CD14-positive monocyte (primary cell): ENCODE results near the gene IFI27L2. TPM values are rescaled to one million over a fixed set of nuclear protein-coding genes. Genes with fewer than 3 reads are reported as not detected.

Source experiments
- DNase-seq, 3 donors: peaks; one replicate each; pipeline ENCODE4 v3.0.0-alpha.2; 2011 to 2022
- H2AFZ ChIP-seq: 2 replicates; pipeline ENCODE4 v1.6.0; 2012; ENCODE audit warnings: mild to moderate bottlenecking, low read depth, low read length, inconsistent platforms; ENCODE audit not compliant: insufficient read depth, poor library complexity, severe bottlenecking
- H3K27ac ChIP-seq, 2 donors: 1 replicate in 1 of 2; 2 replicates in 1 of 2; pipeline ENCODE4 v1.5.1; 2012 to 2013; ENCODE audit warnings: low read length in 2 of 2, control low read depth in 1 of 2, inconsistent platforms in 1 of 2, low read depth in 1 of 2, mild to moderate bottlenecking in 1 of 2
- H3K27me3 ChIP-seq, 2 donors: one replicate each; pipeline versions ENCODE4 v1.6.0 to v1.6.1; 2011 to 2013; ENCODE audit warnings: low read length in 2 of 2; ENCODE audit not compliant: control insufficient read depth in 2 of 2, insufficient read depth in 2 of 2
- H3K36me3 ChIP-seq, 2 donors: replicated peaks in 1 of 2; 1 replicate in 1 of 2; 2 replicates in 1 of 2; pipeline versions ENCODE4 v1.5.1 to v1.6.1; 2012 to 2013; ENCODE audit warnings: low read length in 2 of 2, control low read depth in 1 of 2, inconsistent platforms in 1 of 2, mild to moderate bottlenecking in 1 of 2; ENCODE audit not compliant: insufficient read depth in 2 of 2, control insufficient read depth in 1 of 2
- H3K4me1 ChIP-seq, 2 donors: 1 replicate in 1 of 2; 2 replicates in 1 of 2; pipeline versions ENCODE4 v1.5.1 to v1.6.1; 2012 to 2013; ENCODE audit warnings: low read length in 2 of 2, control low read depth in 1 of 2, inconsistent platforms in 1 of 2, mild to moderate bottlenecking in 1 of 2, moderate library complexity in 1 of 2; ENCODE audit not compliant: insufficient read depth in 2 of 2, control insufficient read depth in 1 of 2
- H3K4me2 ChIP-seq: replicated peaks from 2 replicates; pipeline ENCODE3; 2012; ENCODE audit warnings: low read length, moderate library complexity, mild to moderate bottlenecking; ENCODE audit not compliant: poor library complexity, severe bottlenecking; ENCODE audit errors: extremely low read depth
- H3K4me3 ChIP-seq, 3 experiments: fragments of 200-600 bp in 1 of 3; sonication (generic) in 1 of 3; replicated peaks in 1 of 3; 1 replicate in 2 of 3; 2 replicates in 1 of 3; pipeline ENCODE4 v1.5.1; 2011 to 2013; ENCODE audit warnings: low read length in 3 of 3, mild to moderate bottlenecking in 3 of 3, control low read depth in 2 of 3, low read depth in 2 of 3, inconsistent platforms in 1 of 3, moderate library complexity in 1 of 3
- H3K79me2 ChIP-seq: 2 replicates; pipeline ENCODE4 v1.6.0; 2012; ENCODE audit warnings: mild to moderate bottlenecking, control low read depth, inconsistent platforms, low read length, moderate library complexity; ENCODE audit not compliant: insufficient read depth
- H3K9ac ChIP-seq: 2 replicates; pipeline ENCODE4 v1.6.0; 2017; ENCODE audit warnings: low read length, mild to moderate bottlenecking; ENCODE audit not compliant: insufficient read depth, poor library complexity, severe bottlenecking
- H3K9me3 ChIP-seq, 2 donors: replicated peaks in 1 of 2; 1 replicate in 1 of 2; 2 replicates in 1 of 2; pipeline versions ENCODE4 v1.5.1 to v1.6.1; 2012 to 2013; ENCODE audit warnings: low read length in 2 of 2, control low read depth in 1 of 2; ENCODE audit not compliant: control insufficient read depth in 1 of 2, insufficient read depth in 1 of 2
- H4K20me1 ChIP-seq: 2 replicates; pipeline ENCODE4 v1.6.0; 2012; ENCODE audit warnings: mild to moderate bottlenecking, low read length, control low read depth, moderate library complexity; ENCODE audit not compliant: insufficient read depth
- H3K27ac Mint-ChIP-seq, 7 donors: one replicate each; pipeline ENCODE4 v1.8.0; 2020; ENCODE audit warnings: mild to moderate bottlenecking in 7 of 7, mixed read lengths in 7 of 7, moderate library complexity in 6 of 7, inconsistent platforms in 2 of 7
- H3K27me3 Mint-ChIP-seq, 3 donors: one replicate each; pipeline ENCODE4 v1.8.0; 2021 to 2022; ENCODE audit warnings: low read depth in 3 of 3, mild to moderate bottlenecking in 3 of 3, mixed read lengths in 3 of 3, moderate library complexity in 3 of 3, inconsistent platforms in 1 of 3
- H3K36me3 Mint-ChIP-seq, 2 donors: one replicate each; pipeline ENCODE4 v1.8.0; 2020; ENCODE audit warnings: mixed read lengths in 2 of 2, inconsistent platforms in 1 of 2, mild to moderate bottlenecking in 1 of 2
- H3K4me1 Mint-ChIP-seq: one replicate; pipeline ENCODE4 v1.8.0; 2020; ENCODE audit warnings: mild to moderate bottlenecking, mixed read lengths
- H3K4me3 Mint-ChIP-seq, 2 donors: one replicate each; pipeline ENCODE4 v1.8.0; 2020; ENCODE audit warnings: mild to moderate bottlenecking in 2 of 2, mixed read lengths in 2 of 2, moderate library complexity in 1 of 2
- H3K9me3 Mint-ChIP-seq, 7 donors: one replicate each; pipeline ENCODE4 v1.8.0; 2020 to 2022; ENCODE audit warnings: mixed read lengths in 7 of 7, mild to moderate bottlenecking in 6 of 7, moderate library complexity in 6 of 7, inconsistent platforms in 2 of 7
- WGBS: methylation state at CpG from one replicate; pipeline ENCODE4 v1.1.5; 2013; ENCODE audit warnings: missing lambda C conversion rate; ENCODE audit not compliant: insufficient coverage; 5-methylcytosine and 5-hydroxymethylcytosine counted together
- intact Hi-C, 2 donors: fragments of 100-400 bp; cut with micrococcal nuclease; formaldehyde crosslinking; loops; one replicate each; pipeline versions ENCODE4 v1.15.0 to v1.15.1; 2023
- polyA plus RNA-seq, 3 donors: library from polyadenylated mRNA; depleted of rRNA in 1 of 3; unstranded in 2 of 3; stranded (reverse) in 1 of 3; fragments of 300-500 nt in 2 of 3; fragments of >200 nt in 1 of 3; fragmentation: Illumina TruSeq in 2 of 3; gene quantifications; 1 replicate in 2 of 3; 2 replicates in 1 of 3; pipeline ENCODE4 v1.2.3, GENCODE V29; 2012 to 2021
- TF ChIP-seq, protein P1 (sequence below): fragments of 200-600 bp; IDR thresholded peaks from one replicate; pipeline ENCODE4 v1.8.0; 2022; ENCODE audit warnings: antibody characterized with exemption, mild to moderate bottlenecking

IFI27L2 gene
- polyA plus RNA-seq, 3 donors, result 55.4 to 156 (median 96.1) TPM

DNA sequence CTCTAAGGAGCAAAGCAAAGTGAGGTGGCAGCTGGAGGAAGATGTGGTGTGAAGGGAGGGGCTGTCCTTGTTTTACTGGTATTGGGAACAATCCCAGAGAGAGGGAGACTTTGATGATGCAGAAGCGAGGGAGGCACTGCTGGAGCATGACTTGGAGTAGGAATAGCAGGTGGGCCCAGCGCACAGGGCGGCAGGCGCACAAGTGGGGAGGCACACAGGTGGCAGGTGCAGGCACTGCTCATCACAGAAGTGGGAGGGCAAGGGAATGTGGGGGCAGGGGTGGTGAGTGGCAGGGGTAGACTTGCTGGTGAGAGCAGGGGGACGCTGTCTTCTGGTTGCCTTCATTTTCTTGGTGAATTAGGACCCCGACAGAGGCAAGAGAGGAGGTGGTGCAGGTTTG, 30.4 kb downstream of the IFI27L2 start:
- no peaks in the 10 kb centered on the region for H3K9me3 ChIP-seq
- 83% methylated on average over 6 of the region's 6 CpGs for WGBS
- H3K4me3 ChIP-seq, result no peak overlapping the region
- H3K27ac ChIP-seq, result no peak overlapping the region
- intact Hi-C loops, result no loop called here
- H3K4me3 Mint-ChIP-seq, result no peak overlapping the region
- H3K9ac ChIP-seq, result no peak overlapping the region
- no peak for DNase-seq
- H3K36me3 Mint-ChIP-seq, result peaks cover 0 to 15% of the 10 kb centered on the region in 2 donors
- no peaks in the 10 kb centered on the region for H3K9me3 Mint-ChIP-seq
- peaks cover 16% of the 10 kb centered on the region for H3K4me1 Mint-ChIP-seq
- no peak overlapping the region for H2AFZ ChIP-seq
- H3K4me2 ChIP-seq, result no peak overlapping the region
- H4K20me1 ChIP-seq, result no peaks in the 10 kb centered on the region
- H3K4me1 ChIP-seq, result peaks cover 6 to 10% of the 10 kb centered on the region in 2 donors
- H3K36me3 ChIP-seq, result no peaks in the 10 kb centered on the region
- no peak overlapping the region for H3K27ac Mint-ChIP-seq
- TF ChIP-seq, protein P1, sequence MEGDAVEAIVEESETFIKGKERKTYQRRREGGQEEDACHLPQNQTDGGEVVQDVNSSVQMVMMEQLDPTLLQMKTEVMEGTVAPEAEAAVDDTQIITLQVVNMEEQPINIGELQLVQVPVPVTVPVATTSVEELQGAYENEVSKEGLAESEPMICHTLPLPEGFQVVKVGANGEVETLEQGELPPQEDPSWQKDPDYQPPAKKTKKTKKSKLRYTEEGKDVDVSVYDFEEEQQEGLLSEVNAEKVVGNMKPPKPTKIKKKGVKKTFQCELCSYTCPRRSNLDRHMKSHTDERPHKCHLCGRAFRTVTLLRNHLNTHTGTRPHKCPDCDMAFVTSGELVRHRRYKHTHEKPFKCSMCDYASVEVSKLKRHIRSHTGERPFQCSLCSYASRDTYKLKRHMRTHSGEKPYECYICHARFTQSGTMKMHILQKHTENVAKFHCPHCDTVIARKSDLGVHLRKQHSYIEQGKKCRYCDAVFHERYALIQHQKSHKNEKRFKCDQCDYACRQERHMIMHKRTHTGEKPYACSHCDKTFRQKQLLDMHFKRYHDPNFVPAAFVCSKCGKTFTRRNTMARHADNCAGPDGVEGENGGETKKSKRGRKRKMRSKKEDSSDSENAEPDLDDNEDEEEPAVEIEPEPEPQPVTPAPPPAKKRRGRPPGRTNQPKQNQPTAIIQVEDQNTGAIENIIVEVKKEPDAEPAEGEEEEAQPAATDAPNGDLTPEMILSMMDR, result no peak
- H3K79me2 ChIP-seq, result no peaks in the 10 kb centered on the region
- no peaks in the 10 kb centered on the region for H3K27me3 ChIP-seq
- peaks cover 0 to 1% (median 0%) of the 10 kb centered on the region in 3 donors for H3K27me3 Mint-ChIP-seq

DNA sequence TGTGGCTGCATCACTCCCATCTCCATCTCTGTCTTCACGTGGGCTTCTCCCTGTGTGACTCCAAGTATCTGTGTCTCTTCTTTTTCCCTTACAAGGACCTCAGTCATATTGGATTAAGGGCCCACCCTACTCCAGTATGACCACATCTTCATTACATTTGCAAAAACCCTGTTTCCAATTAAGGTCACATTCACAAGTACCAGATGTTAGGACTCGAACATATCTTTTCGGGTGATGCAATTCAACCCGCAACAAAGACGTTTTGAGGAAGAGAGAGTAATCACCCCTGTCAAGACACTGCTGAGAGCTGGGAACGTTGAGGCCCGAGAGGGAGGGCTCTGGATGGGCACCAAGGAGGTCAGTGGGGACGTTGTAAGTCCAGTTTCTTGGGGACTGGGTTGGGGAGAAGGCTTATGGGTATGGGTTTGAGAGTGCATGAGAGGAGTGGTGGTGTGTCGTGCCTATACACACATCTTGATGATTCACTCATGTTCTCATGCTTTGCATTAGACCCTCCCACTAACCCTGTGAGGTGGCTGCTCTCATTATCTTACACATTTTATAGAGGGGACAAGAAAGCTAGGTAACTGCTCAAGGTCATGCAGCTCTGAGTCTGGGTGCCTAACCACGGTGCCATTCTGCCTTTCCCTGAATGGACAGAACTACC, 30.9 kb downstream of the IFI27L2 start:
- intact Hi-C loops, result no loop called here
- WGBS, result 56% methylated on average over 2 of the region's 10 CpGs
- TF ChIP-seq, protein P1, result no peak
- Histone ChIP-seq H2AFZ (peak overlapping the region; percentile 37), H3K4me3 (no peak overlapping the region), H3K4me2 (no peak overlapping the region), H3K9ac (no peak overlapping the region), H3K4me1 (peaks cover 6 to 10% of the 10 kb centered on the region in 2 donors), H4K20me1 (no peaks in the 10 kb centered on the region), H3K36me3 (no peaks in the 10 kb centered on the region), H3K79me2 (no peaks in the 10 kb centered on the region), H3K9me3 (no peaks in the 10 kb centered on the region), H3K27me3 (no peaks in the 10 kb centered on the region), H3K27ac (no peak overlapping the region)
- peak overlapping the region in 1 of 7 donors; percentile 2 for H3K27ac Mint-ChIP-seq
- H3K9me3 Mint-ChIP-seq, result no peaks in the 10 kb centered on the region
- H3K4me1 Mint-ChIP-seq, result peaks cover 16% of the 10 kb centered on the region
- DNase-seq, result peak in 2 of 3 donors; percentile 1 to 26
- H3K4me3 Mint-ChIP-seq, result peak overlapping the region in 1 of 2 donors; percentile 63
- H3K36me3 Mint-ChIP-seq, result peaks cover 0 to 15% of the 10 kb centered on the region in 2 donors
- peaks cover 0 to 1% (median 0%) of the 10 kb centered on the region in 3 donors for H3K27me3 Mint-ChIP-seq
